Lung (tissue), 12 donors: ENCODE results near the gene ABL2. TPM values are rescaled to one million over a fixed set of nuclear protein-coding genes. Genes with fewer than 3 reads are reported as not detected.
A peak's percentile ranks its signal among the peaks of the same experiment; 100 is the strongest.
"Not testable (repeated sequence)": the region's sequence is repeated elsewhere in the genome, so short reads cannot be mapped to it uniquely, and the experiment has no call there.

ENCODE experiments used
- ATAC-seq: fragments of 200-7000 bp; cut with Tn5 transposase; one replicate; pipeline ENCODE4 v1.9.1; 2020; ENCODE audit warnings: moderate number of reproducible peaks; ENCODE audit not compliant: insufficient read depth, low FRiP score
- DNase-seq, 3 donors: peaks; one replicate each; pipeline ENCODE4 v3.0.0-alpha.2; 2013 to 2017
- H3K27ac ChIP-seq, 2 donors: one replicate each; pipeline ENCODE4 v1.5.1; 2013; ENCODE audit warnings: mild to moderate bottlenecking in 2 of 2, moderate library complexity in 2 of 2, control low read depth in 1 of 2, inconsistent platforms in 1 of 2, low read depth in 1 of 2, low read length in 1 of 2
- H3K27me3 ChIP-seq, 3 donors: one replicate each; pipeline ENCODE4 v1.5.1; 2013; ENCODE audit warnings: low read length in 2 of 3; ENCODE audit not compliant: control insufficient read depth in 3 of 3, insufficient read depth in 3 of 3
- H3K36me3 ChIP-seq, 4 donors: one replicate each; pipeline ENCODE4 v1.5.1; 2013; ENCODE audit warnings: low read length in 4 of 4, mild to moderate bottlenecking in 1 of 4, moderate library complexity in 1 of 4; ENCODE audit not compliant: control insufficient read depth in 4 of 4, insufficient read depth in 4 of 4
- H3K4me1 ChIP-seq, 5 donors: one replicate each; pipeline ENCODE4 v1.5.1; 2013; ENCODE audit warnings: low read length in 5 of 5, mild to moderate bottlenecking in 2 of 5, moderate library complexity in 1 of 5; ENCODE audit not compliant: control insufficient read depth in 5 of 5, insufficient read depth in 5 of 5
- H3K4me3 ChIP-seq: one replicate; pipeline ENCODE4 v1.5.1; 2013; ENCODE audit warnings: mild to moderate bottlenecking, control low read depth, moderate library complexity
- H3K9ac ChIP-seq, 2 donors: one replicate each; pipeline ENCODE4 v1.5.1; 2013; ENCODE audit warnings: low read length in 2 of 2, control low read depth in 1 of 2; ENCODE audit not compliant: insufficient read depth in 1 of 2
- H3K9me3 ChIP-seq, 4 donors: one replicate each; pipeline ENCODE4 v1.5.1; 2013; ENCODE audit warnings: low read length in 3 of 4, mild to moderate bottlenecking in 1 of 4, moderate library complexity in 1 of 4; ENCODE audit not compliant: control insufficient read depth in 4 of 4, insufficient read depth in 3 of 4
- CTCF ChIP-seq: IDR thresholded peaks from 2 replicates; pipeline ENCODE4 v1.5.1; 2012; ENCODE audit warnings: mild to moderate bottlenecking; ENCODE audit errors: control extremely low read depth, extremely low read depth
- WGBS, 2 donors: extraction: QIAGEN DNeasy Blood & Tissue Kit; methylation state at CpG; one replicate each; pipeline ENCODE4 v1.1.7; 2013; 5-methylcytosine and 5-hydroxymethylcytosine counted together
- polyA plus RNA-seq, 2 donors: library from polyadenylated mRNA; stranded (reverse); fragments of 200-250 nt; gene quantifications; one replicate each; pipeline ENCODE4 v1.2.1, GENCODE V29; 2013
- total RNA-seq, 2 donors: library from RNA; depleted of rRNA in 1 of 2; stranded (reverse); fragments of >200 nt in 1 of 2; gene quantifications; one replicate each; pipeline ENCODE4 v1.2.1, GENCODE V29; 2014 to 2021
- donor health status: control.
- donor health status: control.
- donor health status: Bipolar disorder and iron deficiency.
- donor health status: healthy.
- donor health status: DM: yes; HTN: yes; CAD: no.

ABL2 gene
- total and polyA plus RNA-seq, 4 donors, result 3.3 to 27.8 (median 16.4) TPM

GRCh38 chr1:179141592-179142251, 87.8 kb downstream of the ABL2 start:
- Histone ChIP-seq H3K27ac (peak overlapping the region in 1 of 2 donors; percentile 57), H3K36me3 (no peaks in the 10 kb centered on the region), H3K9me3 (no peaks in the 10 kb centered on the region), H3K9ac (no peak overlapping the region), H3K4me1 (peaks cover 0 to 19% (median 3%) of the 10 kb centered on the region in 5 donors), H3K4me3 (no peak overlapping the region), H3K27me3 (no peaks in the 10 kb centered on the region)
- DNase-seq (no peak), ATAC-seq (peak; percentile 45)
- no peak for TF ChIP-seq CTCF
- 28 to 47% methylated on average over 4 of the region's 4 CpGs for WGBS, 2 donors

- H3K36me3 ChIP-seq, H3K27ac ChIP-seq, DNase-seq, H3K27me3 ChIP-seq, H3K9me3 ChIP-seq, H3K4me3 ChIP-seq, H3K9ac ChIP-seq, ATAC-seq: not testable (repeated sequence)
- H3K4me1 ChIP-seq, result peaks cover 0 to 19% (median 3%) of the 10 kb centered on the region in 5 donors
- 96 to 97% methylated on average over 21 of the region's 21 CpGs for WGBS, 2 donors
These were observed 90.7 kb downstream of the ABL2 start for GRCh38 chr1:179138755-179139154.

GRCh38 chr1:179137617-179138255, 91.7 kb downstream of the ABL2 start:
- Histone ChIP-seq H3K4me1 (peaks cover 0 to 13% (median under 1%) of the 10 kb centered on the region in 5 donors), H3K9me3 (no peaks in the 10 kb centered on the region), H3K9ac (no peak overlapping the region), H3K27me3 (no peaks in the 10 kb centered on the region), H3K36me3 (no peaks in the 10 kb centered on the region), H3K4me3 (no peak overlapping the region), H3K27ac (no peak overlapping the region)
- ATAC-seq (no peak), DNase-seq (peak; percentile 17 to 56 (median 34))
- WGBS, 2 donors, result 80 to 84% methylated on average over 5 of the region's 5 CpGs
- no peak for TF ChIP-seq CTCF

- H3K9me3 ChIP-seq, H3K4me3 ChIP-seq, H3K36me3 ChIP-seq, H3K27ac ChIP-seq, ATAC-seq, H3K27me3 ChIP-seq, DNase-seq, H3K9ac ChIP-seq: not testable (repeated sequence)
- H3K4me1 ChIP-seq, result peaks cover 0 to 11% (median 0%) of the 10 kb centered on the region in 5 donors
- 92 to 93% methylated on average over 6 to 25 of the region's 28 CpGs for WGBS, 2 donors
These were observed 93.8 kb downstream of the ABL2 start for GRCh38 chr1:179135707-179136106.

- not testable (repeated sequence) for H3K4me3 ChIP-seq, ATAC-seq, H3K36me3 ChIP-seq, DNase-seq, H3K27ac ChIP-seq, H3K9ac ChIP-seq, H3K9me3 ChIP-seq, H3K27me3 ChIP-seq
- 93 to 95% methylated on average over 12 to 22 of the region's 27 CpGs for WGBS, 2 donors
- H3K4me1 ChIP-seq, result peaks cover 0 to 11% (median 0%) of the 10 kb centered on the region in 5 donors
These were observed 94.3 kb downstream of the ABL2 start for GRCh38 chr1:179135168-179135567.
